Measurements from ENCODE around the gene RADIL. TPM values are rescaled to one million over a fixed set of nuclear protein-coding genes. Genes with fewer than 3 reads are reported as not detected.

Gene RADIL
- total and polyA plus RNA-seq, 8 donors = 6.2 to 14.7 (median 9.4) TPM

DNA sequence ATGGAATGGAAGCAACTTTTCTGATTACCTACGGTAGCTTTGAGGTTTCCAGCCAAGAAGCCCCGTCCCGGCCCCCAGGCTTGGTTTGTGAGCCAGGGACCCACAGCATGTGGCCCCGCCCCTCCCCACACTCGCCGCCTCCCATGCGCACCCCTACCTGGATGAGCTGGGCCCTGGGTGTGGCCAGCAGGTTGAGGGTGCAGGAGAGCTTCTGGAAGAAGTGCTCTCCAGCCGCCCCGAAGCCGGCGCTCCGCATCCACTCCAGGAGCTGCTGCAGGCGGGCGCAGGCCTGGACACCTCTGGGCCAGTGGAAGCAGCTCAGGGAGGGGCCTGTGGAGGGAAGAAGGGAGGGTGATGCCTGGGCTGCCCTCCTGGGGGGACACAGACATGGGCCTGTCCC, 68.4 kb downstream of the RADIL start:
- no peak overlapping the region for H3K27ac ChIP-seq
- peak in 1 of 4 donors; percentile 67 for DNase-seq
- no peaks in the 10 kb centered on the region for H3K36me3 ChIP-seq
- TF ChIP-seq CTCF (IDR thresholded peaks at IDR 0.05) = no peak
- no peak for ATAC-seq
- H3K27me3 ChIP-seq = peaks cover 0 to 8% of the 10 kb centered on the region in 2 donors
- intact Hi-C loops (cut with DNase I) = no loop called here
- H3K4me3 ChIP-seq = no peak overlapping the region
- no peaks in the 10 kb centered on the region for H3K4me1 ChIP-seq
- H3K9me3 ChIP-seq = no peaks in the 10 kb centered on the region

GRCh38 chr7:4814433-4814832, 69.1 kb downstream of the RADIL start:
- intact Hi-C loops (cut with DNase I) = no loop called here
- H3K27ac ChIP-seq = no peak overlapping the region
- no peaks in the 10 kb centered on the region for H3K36me3 ChIP-seq
- ATAC-seq (no peak), DNase-seq (no peak)
- no peak overlapping the region for H3K4me3 ChIP-seq
- no peaks in the 10 kb centered on the region for H3K9me3 ChIP-seq
- H3K27me3 ChIP-seq = peaks cover 0 to 15% of the 10 kb centered on the region in 2 donors
- no peaks in the 10 kb centered on the region for H3K4me1 ChIP-seq
- no peak for TF ChIP-seq CTCF (IDR thresholded peaks at IDR 0.05)

DNA sequence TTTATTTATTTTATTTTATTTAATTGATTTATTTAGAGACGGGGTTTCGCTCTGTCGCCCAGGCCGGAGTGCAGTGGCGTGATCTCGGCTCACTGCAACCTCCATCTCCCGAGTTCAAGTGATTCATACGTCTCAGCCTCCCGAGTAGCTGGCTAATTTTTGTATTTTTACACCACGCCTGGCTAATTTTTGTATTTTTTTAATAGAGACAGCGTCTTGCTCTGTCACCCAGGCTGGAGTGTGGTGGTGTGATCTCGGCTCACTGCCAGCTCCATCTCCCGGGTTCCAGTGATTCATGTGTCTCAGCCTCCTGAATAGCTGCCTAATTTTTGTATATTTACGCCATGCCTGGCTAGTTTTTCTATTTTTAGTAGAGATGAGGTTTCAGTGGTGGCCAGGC, 73.8 kb downstream of the RADIL start:
- Histone ChIP-seq H3K27ac (no peak overlapping the region), H3K4me3 (no peak overlapping the region), H3K27me3 (peaks cover 0 to 36% of the 10 kb centered on the region in 2 donors), H3K4me1 (peaks cover 0 to 5% of the 10 kb centered on the region in 2 donors), H3K36me3 (no peaks in the 10 kb centered on the region), H3K9me3 (no peaks in the 10 kb centered on the region)
- TF ChIP-seq CTCF (IDR thresholded peaks at IDR 0.05) = no peak
- ATAC-seq (no peak), DNase-seq (no peak)
- intact Hi-C loops (cut with DNase I) = no loop called here

DNA sequence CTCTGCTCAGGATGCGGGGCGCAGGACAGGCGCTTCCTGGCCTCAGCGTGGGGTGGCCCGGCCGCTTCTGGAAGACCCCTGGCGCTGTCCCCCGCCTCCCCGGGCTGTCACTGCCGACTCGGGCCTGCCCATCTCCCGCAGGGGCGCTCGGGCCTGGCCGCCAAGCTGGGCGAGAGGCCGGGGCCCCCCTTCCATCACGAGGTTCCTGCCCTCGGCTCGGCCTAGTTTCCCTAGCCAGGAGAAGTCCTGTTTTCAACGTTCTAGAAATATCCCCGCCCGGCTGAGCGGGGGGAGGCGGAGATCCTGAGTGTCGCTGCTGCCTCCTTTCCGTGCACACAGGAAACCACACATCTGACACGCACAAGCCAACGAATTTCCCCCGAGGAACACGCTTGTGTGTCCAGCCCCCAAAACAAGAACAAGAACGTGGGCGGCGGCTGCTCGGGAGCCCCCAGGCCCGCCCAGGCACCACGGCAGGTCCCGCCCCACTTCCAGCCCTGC, 74.4 kb downstream of the RADIL start:
- Histone ChIP-seq H3K4me3 (peak overlapping the region in 1 of 2 donors; percentile 18), H3K36me3 (no peaks in the 10 kb centered on the region), H3K27ac (peak overlapping the region in 1 of 2 donors; percentile 46), H3K27me3 (peaks cover 0 to 36% of the 10 kb centered on the region in 2 donors), H3K4me1 (peaks cover 0 to 5% of the 10 kb centered on the region in 2 donors), H3K9me3 (no peaks in the 10 kb centered on the region)
- intact Hi-C loops (cut with DNase I) = no loop called here
- DNase-seq = peak in 1 of 4 donors; percentile 77
- no peak for TF ChIP-seq CTCF (IDR thresholded peaks at IDR 0.05)
- ATAC-seq = no peak

DNA sequence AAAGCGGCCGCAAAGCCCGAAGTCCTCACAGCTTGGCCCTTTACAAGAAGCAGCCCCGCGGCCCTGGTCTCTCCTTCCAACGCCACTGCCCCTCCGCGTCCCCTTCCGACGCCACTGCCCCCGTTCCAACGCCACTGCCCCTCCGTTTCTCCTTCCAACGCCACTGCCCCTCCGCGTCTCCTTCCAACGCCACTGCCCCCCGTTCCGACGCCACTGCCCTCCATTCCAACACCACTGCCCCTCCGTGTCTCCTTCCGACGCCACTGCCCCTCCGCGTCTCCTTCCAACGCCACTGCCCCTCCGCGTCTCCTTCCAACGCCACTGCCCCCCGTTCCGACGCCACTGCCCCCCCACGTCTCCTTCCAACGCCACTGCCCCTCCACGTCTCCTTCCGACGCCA, 75.0 kb downstream of the RADIL start:
- peaks cover 0 to 5% of the 10 kb centered on the region in 2 donors for H3K4me1 ChIP-seq
- no peaks in the 10 kb centered on the region for H3K9me3 ChIP-seq
- DNase-seq (no peak), ATAC-seq (no peak)
- TF ChIP-seq CTCF (IDR thresholded peaks at IDR 0.05) = no peak
- no peak overlapping the region for H3K27ac ChIP-seq
- no peaks in the 10 kb centered on the region for H3K36me3 ChIP-seq
- intact Hi-C loops (cut with DNase I) = no loop called here
- H3K27me3 ChIP-seq = peaks cover 0 to 36% of the 10 kb centered on the region in 2 donors
- no peak overlapping the region for H3K4me3 ChIP-seq

Data from left lung (tissue), 10 donors.